Activated CD4-positive, alpha-beta memory T cell treated with anti-CD3 and anti-CD28 coated beads for 36 hours (primary cell): ENCODE data around the gene RPS6KA2. TPM values are rescaled to one million over a fixed set of nuclear protein-coding genes. Genes with fewer than 3 reads are reported as not detected.

ENCODE experiments used
- CTCF ChIA-PET: fragments of 350-600 bp; sonication (Branson Sonifier 250); formaldehyde crosslinking; loops from one replicate; lab custom pipeline; 2021; ENCODE audit warnings: antibody characterized with exemption, inconsistent platforms; lab: Charles Lee
- POLR2A ChIA-PET: fragments of 350-600 bp; sonication (Branson Sonifier 250); formaldehyde crosslinking; loops from one replicate; lab custom pipeline; 2021; ENCODE audit warnings: antibody characterized with exemption; lab: Charles Lee
- DNase-seq: peaks from one replicate; pipeline ENCODE4 v3.0.0-alpha.2; 2020
- H3K27ac Mint-ChIP-seq: one replicate; pipeline ENCODE4 v1.8.0; 2021; ENCODE audit warnings: mixed read lengths
- H3K27me3 Mint-ChIP-seq: one replicate; pipeline ENCODE4 v1.8.0; 2021; ENCODE audit warnings: mixed read lengths
- H3K36me3 Mint-ChIP-seq: one replicate; pipeline ENCODE4 v1.8.0; 2021; ENCODE audit warnings: mixed read lengths
- H3K4me1 Mint-ChIP-seq: one replicate; pipeline ENCODE4 v1.8.0; 2021; ENCODE audit warnings: low read depth, mixed read lengths
- H3K4me3 Mint-ChIP-seq: one replicate; pipeline ENCODE4 v1.8.0; 2021; ENCODE audit warnings: mild to moderate bottlenecking, mixed read lengths
- H3K9me3 Mint-ChIP-seq: one replicate; pipeline ENCODE4 v1.8.0; 2021; ENCODE audit warnings: mixed read lengths
- intact Hi-C: fragments of 100-400 bp; cut with micrococcal nuclease; formaldehyde crosslinking; loops from one replicate; pipeline ENCODE4 v1.15.1; 2023
- total RNA-seq, 2 experiments: library from RNA; stranded (reverse); gene quantifications; one replicate each; pipeline ENCODE4 v1.2.3, GENCODE V29; 2021

Gene RPS6KA2
- total RNA-seq, 2 experiments from 2014 or later = 7.7 to 7.9 TPM

GRCh38 chr6:166443166-166443565 is 183.9 kb downstream of the RPS6KA2 start:
- H3K27me3 Mint-ChIP-seq = no peaks in the 10 kb centered on the region
- POLR2A ChIA-PET = no interaction called here
- H3K9me3 Mint-ChIP-seq = no peaks in the 10 kb centered on the region
- H3K36me3 Mint-ChIP-seq = peaks cover 2% of the 10 kb centered on the region
- intact Hi-C loops = no loop called here
- H3K4me3 Mint-ChIP-seq = no peak overlapping the region
- DNase-seq = no peak
- peaks cover 8% of the 10 kb centered on the region for H3K4me1 Mint-ChIP-seq
- H3K27ac Mint-ChIP-seq = no peak overlapping the region
- CTCF ChIA-PET = no interaction called here

DNA sequence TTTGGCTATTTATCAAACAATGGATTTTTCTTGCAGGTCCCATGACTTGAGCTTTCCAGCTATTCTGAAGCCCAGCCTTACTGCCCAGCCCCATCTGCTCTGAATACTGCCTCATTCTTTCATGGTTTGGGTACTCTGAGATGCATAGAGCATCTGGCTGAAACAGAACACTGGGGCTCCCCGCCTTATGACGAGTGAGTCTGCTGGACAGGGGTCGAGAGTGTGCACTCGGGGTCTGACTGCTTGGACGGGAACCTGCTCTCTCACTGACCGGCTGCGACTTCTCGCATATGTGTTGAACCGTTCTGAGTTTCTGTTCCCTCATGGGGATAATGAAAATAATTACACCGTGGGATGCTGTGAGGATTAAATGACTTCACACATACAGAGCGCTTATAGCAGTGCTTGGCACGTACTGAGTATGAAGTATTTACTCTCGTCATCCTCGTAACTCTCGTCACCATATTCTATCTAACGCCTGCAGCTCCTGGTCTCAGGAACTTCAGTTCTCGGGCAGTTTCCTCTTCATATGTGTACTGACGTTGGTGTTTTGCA is 184.8 kb downstream of the RPS6KA2 start:
- CTCF ChIA-PET = interaction anchor here (0.5 kb wide), 1 partner anchor 907 kb away, joined by 3 read pairs; no protein-coding TSS in a partner anchor
- no peak overlapping the region for H3K27ac Mint-ChIP-seq
- intact Hi-C loops = no loop called here

DNA sequence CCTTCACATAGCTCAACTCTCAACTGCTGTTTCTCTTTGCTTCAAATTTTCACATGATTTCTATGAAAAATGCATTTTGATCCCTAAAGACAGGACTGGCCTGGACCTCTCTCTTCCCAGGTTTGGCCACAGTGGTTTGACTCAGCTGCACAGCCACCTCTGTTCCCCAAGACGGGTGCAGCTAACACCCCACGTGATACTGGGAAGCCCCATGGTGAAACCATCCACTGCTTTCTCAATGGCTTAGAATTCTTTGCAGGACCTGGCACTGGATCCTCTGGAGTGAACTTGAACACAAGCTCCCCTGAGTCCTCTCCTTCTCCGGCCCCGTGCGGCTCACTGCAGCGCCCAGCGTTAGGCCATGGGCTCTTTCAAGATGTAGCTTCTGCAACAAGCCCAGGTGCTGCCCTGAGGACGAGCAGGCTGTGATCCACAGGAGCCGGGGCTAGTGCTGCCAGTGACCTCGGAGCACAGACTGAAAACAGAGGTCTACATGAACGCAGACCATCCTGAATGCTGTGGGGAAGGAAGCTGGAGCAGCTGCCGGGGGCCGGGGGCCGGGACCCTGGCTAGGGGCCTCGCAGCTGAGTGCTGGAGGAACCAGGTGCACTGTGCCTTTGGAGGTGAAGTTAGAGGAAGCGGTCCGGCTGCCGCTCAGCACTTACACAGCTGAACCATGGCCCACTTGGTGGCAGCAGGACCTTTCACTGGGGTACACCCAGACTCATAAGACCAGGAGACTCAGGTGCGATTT is 185.5 kb downstream of the RPS6KA2 start:
- ChIA-PET CTCF (interaction anchor here (0.5 kb wide), 1 partner anchor 908 kb away, joined by 3 read pairs; no protein-coding TSS in a partner anchor), POLR2A (no interaction called here)
- no peaks in the 10 kb centered on the region for H3K9me3 Mint-ChIP-seq
- peaks cover 8% of the 10 kb centered on the region for H3K4me1 Mint-ChIP-seq
- DNase-seq = no peak
- no peaks in the 10 kb centered on the region for H3K27me3 Mint-ChIP-seq
- no peak overlapping the region for H3K4me3 Mint-ChIP-seq
- no peak overlapping the region for H3K27ac Mint-ChIP-seq
- H3K36me3 Mint-ChIP-seq = no peaks in the 10 kb centered on the region
- intact Hi-C loops = no loop called here

More for the DNA sequence above, 184.8 kb downstream of the RPS6KA2 start:
- POLR2A ChIA-PET = no interaction called here
- H3K4me1 Mint-ChIP-seq = peaks cover 8% of the 10 kb centered on the region
- DNase-seq = no peak
- no peaks in the 10 kb centered on the region for H3K9me3 Mint-ChIP-seq
- no peaks in the 10 kb centered on the region for H3K27me3 Mint-ChIP-seq
- peaks cover 2% of the 10 kb centered on the region for H3K36me3 Mint-ChIP-seq
- no peak overlapping the region for H3K4me3 Mint-ChIP-seq

GRCh38 chr6:166440729-166441128 is 186.3 kb downstream of the RPS6KA2 start:
- ChIA-PET CTCF (no interaction called here), POLR2A (no interaction called here)
- no peaks in the 10 kb centered on the region for H3K36me3 Mint-ChIP-seq

DNA sequence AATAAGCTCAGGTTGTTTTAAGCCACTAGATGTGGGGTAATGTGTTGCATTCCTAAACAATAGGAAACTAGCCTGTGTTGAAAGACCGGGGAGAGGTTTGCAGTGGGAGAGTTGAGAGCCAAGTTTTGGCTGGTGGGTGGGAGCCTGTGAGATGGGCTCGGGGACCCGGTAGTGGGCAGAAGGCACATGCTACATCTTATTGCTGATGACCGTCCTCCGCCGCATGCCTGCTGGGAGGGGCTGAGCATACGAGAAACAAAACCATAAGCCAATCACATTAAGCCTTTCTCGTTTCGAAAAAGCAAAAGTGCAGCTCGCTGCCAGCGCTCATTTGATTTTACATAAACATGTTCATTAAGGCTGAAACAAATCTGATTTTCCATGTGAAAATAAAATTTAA is 186.9 kb downstream of the RPS6KA2 start:
- CTCF ChIA-PET = no interaction called here
- H3K4me3 Mint-ChIP-seq = no peak overlapping the region

More at GRCh38 chr6:166440729-166441128, 186.3 kb downstream of the RPS6KA2 start:
- H3K27me3 Mint-ChIP-seq = no peaks in the 10 kb centered on the region
- H3K27ac Mint-ChIP-seq = no peak overlapping the region
- H3K9me3 Mint-ChIP-seq = no peaks in the 10 kb centered on the region
- H3K4me3 Mint-ChIP-seq = no peak overlapping the region
- H3K4me1 Mint-ChIP-seq = peaks cover 14% of the 10 kb centered on the region
- intact Hi-C loops = no loop called here
- DNase-seq = no peak

GRCh38 chr6:166439366-166440091 is 187.5 kb downstream of the RPS6KA2 start:
- ChIA-PET CTCF (no interaction called here), POLR2A (no interaction called here)
- Mint-ChIP-seq H3K27me3 (no peaks in the 10 kb centered on the region), H3K9me3 (no peaks in the 10 kb centered on the region), H3K4me3 (no peak overlapping the region), H3K36me3 (no peaks in the 10 kb centered on the region), H3K27ac (no peak overlapping the region), H3K4me1 (peaks cover 19% of the 10 kb centered on the region)
- intact Hi-C loops = no loop called here
- DNase-seq = no peak

More for the DNA sequence above, 186.9 kb downstream of the RPS6KA2 start:
- DNase-seq = no peak
- intact Hi-C loops = no loop called here
- peaks cover 19% of the 10 kb centered on the region for H3K4me1 Mint-ChIP-seq
- no peaks in the 10 kb centered on the region for H3K36me3 Mint-ChIP-seq
- H3K27me3 Mint-ChIP-seq = no peaks in the 10 kb centered on the region
- POLR2A ChIA-PET = no interaction called here
- H3K9me3 Mint-ChIP-seq = no peaks in the 10 kb centered on the region
- H3K27ac Mint-ChIP-seq = no peak overlapping the region

- POLR2A ChIA-PET = no interaction called here
- no peak for DNase-seq
- intact Hi-C loops = no loop called here
Observed at GRCh38 chr6:166438211-166438861, 188.7 kb downstream of the RPS6KA2 start.

GRCh38 chr6:166437661-166438060 is 189.4 kb downstream of the RPS6KA2 start:
- intact Hi-C loops = no loop called here
- DNase-seq = no peak
- H3K36me3 Mint-ChIP-seq = no peaks in the 10 kb centered on the region
- ChIA-PET CTCF (interaction anchor here (1.1 kb wide), 1 partner anchor 16 kb away, joined by 3 read pairs; no protein-coding TSS in a partner anchor), POLR2A (no interaction called here)
- H3K9me3 Mint-ChIP-seq = no peaks in the 10 kb centered on the region
- no peaks in the 10 kb centered on the region for H3K27me3 Mint-ChIP-seq
- H3K27ac Mint-ChIP-seq = no peak overlapping the region
- H3K4me3 Mint-ChIP-seq = no peak overlapping the region
- peaks cover 19% of the 10 kb centered on the region for H3K4me1 Mint-ChIP-seq

More at GRCh38 chr6:166438211-166438861, 188.7 kb downstream of the RPS6KA2 start:
- Mint-ChIP-seq H3K4me1 (peaks cover 19% of the 10 kb centered on the region), H3K27me3 (no peaks in the 10 kb centered on the region), H3K36me3 (no peaks in the 10 kb centered on the region), H3K27ac (no peak overlapping the region), H3K4me3 (no peak overlapping the region), H3K9me3 (no peaks in the 10 kb centered on the region)
- CTCF ChIA-PET = interaction anchor here (1.1 kb wide), 1 partner anchor 17 kb away, joined by 3 read pairs; no protein-coding TSS in a partner anchor

- no peaks in the 10 kb centered on the region for H3K27me3 Mint-ChIP-seq
Observed at GRCh38 chr6:166436195-166437139, 190.6 kb downstream of the RPS6KA2 start.

GRCh38 chr6:166435574-166435973 is 191.5 kb downstream of the RPS6KA2 start:
- POLR2A ChIA-PET = no interaction called here
- peak; percentile 44 for DNase-seq
- no peaks in the 10 kb centered on the region for H3K9me3 Mint-ChIP-seq
- H3K27me3 Mint-ChIP-seq = no peaks in the 10 kb centered on the region
- no peak overlapping the region for H3K27ac Mint-ChIP-seq
- peaks cover 19% of the 10 kb centered on the region for H3K4me1 Mint-ChIP-seq
- H3K4me3 Mint-ChIP-seq = no peak overlapping the region
- intact Hi-C loops = no loop called here
- H3K36me3 Mint-ChIP-seq = peaks cover 2% of the 10 kb centered on the region
- CTCF ChIA-PET = interaction anchor here (0.6 to 1.4 kb wide), 3 partner anchors 34 to 192 kb away, joined by 3 read pairs; partner anchors contain the start of gene RPS6KA2

More at GRCh38 chr6:166436195-166437139, 190.6 kb downstream of the RPS6KA2 start:
- POLR2A ChIA-PET = no interaction called here
- Mint-ChIP-seq H3K9me3 (no peaks in the 10 kb centered on the region), H3K4me3 (no peak overlapping the region), H3K4me1 (peaks cover 19% of the 10 kb centered on the region), H3K27ac (no peak overlapping the region), H3K36me3 (peaks cover 2% of the 10 kb centered on the region)
- intact Hi-C loops = no loop called here
- no peak for DNase-seq
- CTCF ChIA-PET = interaction anchor here (1.4 kb wide), 1 partner anchor 186 kb away, joined by 3 read pairs; no protein-coding TSS in a partner anchor

GRCh38 chr6:166434336-166434735 is 192.7 kb downstream of the RPS6KA2 start:
- intact Hi-C loops = no loop called here
- POLR2A ChIA-PET = no interaction called here

More at GRCh38 chr6:166434336-166434735, 192.7 kb downstream of the RPS6KA2 start:
- H3K9me3 Mint-ChIP-seq = peaks cover 2% of the 10 kb centered on the region
- no peak overlapping the region for H3K27ac Mint-ChIP-seq
- H3K27me3 Mint-ChIP-seq = no peaks in the 10 kb centered on the region
- H3K4me1 Mint-ChIP-seq = peaks cover 11% of the 10 kb centered on the region
- H3K4me3 Mint-ChIP-seq = no peak overlapping the region
- CTCF ChIA-PET = no interaction called here
- no peak for DNase-seq
- H3K36me3 Mint-ChIP-seq = peaks cover 2% of the 10 kb centered on the region
